SHP77 (cell line): ENCODE data around the gene ZNF829.

ENCODE experiments used
- DNase-seq, 2 experiments: peaks; one replicate each; lab custom pipeline; 2025; lab: John Stamatoyannopoulos, UW

Gene ZNF829

DNA sequence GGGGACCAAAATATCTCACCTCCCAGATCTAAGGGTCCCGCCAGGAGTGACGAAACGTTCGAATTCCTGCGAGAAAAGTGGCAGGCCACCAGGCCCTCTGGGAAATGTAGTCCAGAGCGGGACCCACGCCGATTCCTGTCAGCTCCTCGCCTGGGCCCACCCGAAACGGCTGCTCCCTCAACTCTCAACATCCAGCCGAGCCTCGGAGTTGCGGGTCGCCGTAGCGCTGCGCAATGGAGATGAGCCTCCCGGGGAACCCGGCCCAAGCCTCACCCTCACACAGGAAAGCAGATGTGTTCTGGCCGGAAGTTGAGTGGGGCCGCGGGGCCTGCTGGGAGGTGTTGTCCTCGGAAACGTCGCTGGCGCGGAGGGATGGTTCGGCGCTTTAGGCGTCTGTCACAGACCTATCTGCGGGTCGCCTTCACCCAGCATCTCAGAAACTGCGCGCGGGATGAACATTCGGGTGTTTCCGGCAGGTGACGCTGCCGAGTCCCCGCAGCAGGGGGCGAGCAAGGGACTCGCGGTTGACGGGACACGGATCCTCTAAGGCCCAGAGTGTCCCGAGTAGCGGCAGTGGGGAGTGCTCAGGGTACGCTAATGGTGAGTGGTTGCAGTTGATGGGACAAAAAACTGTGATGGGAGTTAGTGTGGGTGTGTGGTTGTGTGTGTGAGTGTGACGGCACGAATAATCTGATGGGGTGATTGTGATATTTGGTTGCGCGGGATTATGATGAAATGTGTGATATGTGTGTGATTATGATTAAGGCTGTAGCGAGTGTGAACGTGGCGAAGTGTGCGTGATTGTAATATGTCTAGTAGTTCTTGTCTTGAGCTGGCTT, at the start of gene ZNF829, which contains the start of gene ZNF568:
Gene ZNF829, minus strand, starts transcription at position 300 of the 839 bp plus-strand sequence. CDS start 1,124 bp downstream, outside the sequence.
Gene ZNF568, plus strand, starts transcription at position 341 of the 839 bp plus-strand sequence. CDS start 6,439 bp downstream, outside the sequence.
- DNase-seq: peak; percentile 83 to 93

- peak; percentile 70 to 88 for DNase-seq
Measured at GRCh38 chr19:36963280-36963679, 47.2 kb upstream of the ZNF829 start.

DNA sequence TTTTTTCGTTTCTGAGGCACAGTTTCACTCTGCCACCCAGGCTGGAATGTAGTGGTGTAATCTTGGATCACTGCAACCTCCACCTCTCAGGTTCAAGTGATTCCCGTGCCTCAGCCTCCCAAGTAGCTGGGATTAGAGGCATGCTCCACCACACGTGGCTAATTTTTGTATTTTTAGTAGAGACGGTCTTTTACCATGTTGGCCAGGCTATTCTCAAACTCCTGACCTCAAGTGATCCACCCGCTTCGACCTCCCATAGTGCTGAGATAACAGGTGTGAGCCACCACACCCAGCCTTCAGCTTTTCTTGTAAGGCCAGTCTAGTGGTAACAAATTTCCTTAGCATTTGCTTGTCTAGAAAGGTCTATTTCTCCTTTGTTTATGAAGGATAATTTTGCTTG, 46.3 kb upstream of the ZNF829 start:
- no peak for DNase-seq

- DNase-seq: no peak
Measured at GRCh38 chr19:36950335-36951119, 34.4 kb upstream of the ZNF829 start.

GRCh38 chr19:36939153-36939552, 23.1 kb upstream of the ZNF829 start:
- DNase-seq: no peak

DNA sequence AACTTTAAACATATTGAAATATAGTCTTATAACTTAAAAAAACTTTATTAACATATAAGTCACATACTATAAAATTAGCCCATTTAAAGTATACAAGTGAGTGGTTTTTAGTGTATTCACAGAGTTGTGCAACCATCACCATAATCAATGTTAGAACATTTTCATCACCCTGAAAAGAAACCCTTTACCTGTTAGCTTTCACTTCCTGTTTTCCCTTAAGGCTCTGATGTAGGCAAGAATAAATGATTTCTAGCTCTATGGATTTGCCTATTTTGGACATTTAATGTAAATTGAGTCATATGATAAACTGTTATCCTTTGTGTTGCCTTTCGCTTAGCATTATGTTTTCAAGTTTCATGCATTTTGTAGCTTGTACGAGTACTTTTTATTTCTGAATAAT, 15.6 kb upstream of the ZNF829 start:
- DNase-seq: no peak

DNA sequence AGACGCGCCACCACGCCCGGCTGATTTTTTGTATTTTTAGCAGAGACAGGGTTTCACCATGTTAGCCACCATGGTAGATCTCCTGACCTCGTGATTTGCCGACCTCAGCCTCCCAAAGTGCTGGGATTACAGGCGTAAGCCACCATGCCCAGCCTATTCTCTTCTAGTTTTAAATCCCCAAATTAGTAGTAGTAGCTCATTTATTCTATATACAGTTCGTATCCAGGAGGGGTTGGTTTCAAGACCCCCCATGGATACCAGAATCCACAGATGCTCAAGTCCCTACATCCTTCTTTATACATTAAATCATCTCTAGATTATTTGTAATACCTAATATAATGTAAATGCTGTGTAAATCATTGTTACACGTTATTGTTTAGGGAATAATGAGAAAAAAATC, 2.0 kb upstream of the ZNF829 start:
- no peak for DNase-seq

DNA sequence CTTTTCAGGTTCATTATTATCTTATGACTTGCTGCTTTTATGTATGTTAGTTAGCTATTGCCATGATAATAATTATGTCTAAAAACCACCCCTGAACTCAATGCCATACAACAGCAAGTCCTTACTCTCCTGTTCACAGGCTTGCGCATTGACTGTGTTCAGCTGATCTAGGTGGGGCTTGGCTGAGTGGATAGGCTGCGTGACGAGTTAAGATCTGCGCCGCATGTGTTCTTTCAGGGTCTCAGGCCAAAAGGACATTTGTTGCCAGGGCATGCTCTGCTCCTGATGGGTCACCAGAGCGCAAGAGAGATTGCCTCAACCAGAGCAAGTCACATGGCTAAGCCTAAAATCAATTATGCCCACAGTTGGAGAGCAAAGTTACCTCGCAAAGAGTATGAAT, 900 bp upstream of the ZNF829 start:
- peak; percentile 3 to 34 for DNase-seq

GRCh38 chr19:36898422-36898821, 17.7 kb downstream of the ZNF829 start:
- DNase-seq: no peak

GRCh38 chr19:36894849-36895383, 21.2 kb downstream of the ZNF829 start:
- no peak for DNase-seq

DNA sequence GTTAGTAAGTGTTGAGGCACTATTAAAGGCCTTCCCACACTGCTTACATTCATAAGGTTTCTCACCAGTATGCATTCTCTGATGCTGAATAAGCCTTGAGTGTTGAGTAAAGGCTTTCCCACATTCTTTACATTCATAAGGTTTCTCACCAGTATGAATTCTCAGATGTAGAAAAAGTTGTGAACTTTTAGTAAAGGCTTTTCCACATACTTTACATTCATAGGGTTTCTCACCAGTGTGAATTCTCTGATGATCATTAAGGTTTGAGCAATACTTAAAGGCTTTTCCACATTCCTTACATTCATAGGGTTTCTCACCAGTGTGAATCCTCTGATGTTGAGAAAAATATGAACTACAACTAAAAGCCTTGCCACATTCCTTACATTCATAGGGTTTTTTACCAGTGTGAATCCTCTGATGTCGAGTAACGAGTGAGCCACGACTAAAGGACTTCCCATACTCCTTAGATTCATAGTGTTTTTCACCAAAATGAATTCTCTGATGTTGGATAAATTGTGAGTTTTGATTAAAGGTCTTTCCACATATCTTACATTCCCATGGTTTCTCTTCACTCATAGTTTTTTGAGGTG, 24.2 kb downstream of the ZNF829 start:
- DNase-seq: no peak

DNA sequence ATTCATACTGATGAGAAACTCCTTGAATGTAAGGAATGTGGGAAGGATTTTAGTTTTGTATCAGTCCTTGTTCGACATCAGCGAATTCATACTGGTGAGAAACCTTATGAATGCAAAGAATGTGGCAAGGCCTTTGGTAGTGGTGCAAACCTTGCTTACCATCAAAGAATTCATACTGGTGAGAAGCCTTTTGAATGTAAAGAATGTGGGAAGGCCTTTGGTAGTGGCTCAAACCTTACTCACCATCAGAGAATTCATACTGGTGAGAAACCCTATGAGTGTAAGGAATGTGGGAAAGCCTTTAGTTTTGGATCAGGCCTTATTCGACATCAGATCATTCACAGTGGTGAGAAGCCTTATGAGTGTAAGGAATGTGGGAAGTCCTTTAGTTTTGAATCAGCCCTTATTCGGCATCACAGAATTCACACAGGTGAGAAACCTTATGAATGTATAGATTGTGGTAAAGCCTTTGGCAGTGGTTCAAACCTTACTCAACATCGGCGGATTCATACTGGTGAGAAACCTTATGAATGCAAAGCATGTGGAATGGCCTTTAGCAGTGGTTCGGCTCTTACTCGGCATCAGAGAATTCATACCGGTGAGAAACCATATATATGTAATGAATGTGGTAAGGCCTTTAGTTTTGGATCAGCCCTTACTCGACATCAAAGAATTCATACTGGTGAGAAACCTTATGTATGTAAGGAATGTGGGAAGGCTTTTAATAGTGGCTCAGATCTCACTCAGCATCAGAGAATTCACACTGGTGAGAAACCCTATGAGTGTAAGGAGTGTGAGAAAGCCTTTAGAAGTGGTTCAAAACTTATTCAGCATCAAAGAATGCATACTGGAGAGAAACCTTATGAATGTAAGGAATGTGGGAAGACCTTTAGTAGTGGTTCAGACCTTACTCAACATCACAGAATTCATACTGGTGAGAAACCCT, 38.8 kb downstream of the ZNF829 start:
- DNase-seq: no peak

GRCh38 chr19:36851898-36852297, 64.2 kb downstream of the ZNF829 start:
- no peak for DNase-seq

DNA sequence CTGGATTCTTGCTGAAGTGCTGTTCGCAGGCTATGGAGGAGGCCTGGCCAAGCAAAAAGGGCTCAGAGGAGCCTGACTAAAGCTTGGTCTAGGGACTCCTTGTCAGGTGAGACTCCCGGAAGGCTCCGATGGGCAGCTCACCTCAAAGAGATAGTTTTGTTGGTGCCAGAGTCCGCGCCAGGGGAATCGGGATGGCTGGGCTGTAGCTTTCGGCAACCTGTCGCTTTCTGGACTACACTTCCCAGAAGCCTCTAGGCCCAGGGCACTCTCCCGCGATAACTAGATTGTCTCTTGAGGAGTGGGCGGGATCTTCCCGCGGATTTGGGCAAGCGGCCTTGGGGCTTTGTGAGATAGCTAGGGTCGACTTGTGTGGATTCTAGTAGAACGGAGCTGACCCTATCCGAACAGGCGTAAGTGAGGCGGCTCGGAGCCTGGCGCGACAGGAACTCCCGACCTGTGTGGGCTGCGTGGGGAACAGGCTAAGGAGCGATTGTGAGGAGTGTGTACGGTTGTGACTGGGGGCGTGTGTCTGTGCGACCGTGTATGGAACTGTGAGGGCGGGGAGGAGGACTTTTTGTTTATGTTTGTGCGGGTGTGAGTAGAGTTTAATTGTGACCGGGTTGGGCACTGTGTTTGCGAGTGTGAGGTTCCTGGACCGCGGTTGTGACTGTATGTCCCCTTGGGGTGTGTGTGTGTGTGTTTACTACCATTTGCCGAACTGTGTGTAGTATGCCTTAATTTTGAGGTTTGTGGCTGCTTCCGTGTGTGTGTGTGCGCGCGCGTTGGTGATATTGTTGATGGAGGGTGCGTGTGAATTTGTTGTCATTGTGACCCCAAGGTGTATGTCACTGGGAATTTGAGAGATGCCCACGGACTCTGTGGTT, 65.3 kb downstream of the ZNF829 start, which contains the start of gene ZNF345:
Gene ZNF345, plus strand, starts transcription at position 318 of the 884 bp plus-strand sequence. CDS start 25,955 bp downstream, outside the sequence.
- DNase-seq: peak; percentile 96 to 97

DNA sequence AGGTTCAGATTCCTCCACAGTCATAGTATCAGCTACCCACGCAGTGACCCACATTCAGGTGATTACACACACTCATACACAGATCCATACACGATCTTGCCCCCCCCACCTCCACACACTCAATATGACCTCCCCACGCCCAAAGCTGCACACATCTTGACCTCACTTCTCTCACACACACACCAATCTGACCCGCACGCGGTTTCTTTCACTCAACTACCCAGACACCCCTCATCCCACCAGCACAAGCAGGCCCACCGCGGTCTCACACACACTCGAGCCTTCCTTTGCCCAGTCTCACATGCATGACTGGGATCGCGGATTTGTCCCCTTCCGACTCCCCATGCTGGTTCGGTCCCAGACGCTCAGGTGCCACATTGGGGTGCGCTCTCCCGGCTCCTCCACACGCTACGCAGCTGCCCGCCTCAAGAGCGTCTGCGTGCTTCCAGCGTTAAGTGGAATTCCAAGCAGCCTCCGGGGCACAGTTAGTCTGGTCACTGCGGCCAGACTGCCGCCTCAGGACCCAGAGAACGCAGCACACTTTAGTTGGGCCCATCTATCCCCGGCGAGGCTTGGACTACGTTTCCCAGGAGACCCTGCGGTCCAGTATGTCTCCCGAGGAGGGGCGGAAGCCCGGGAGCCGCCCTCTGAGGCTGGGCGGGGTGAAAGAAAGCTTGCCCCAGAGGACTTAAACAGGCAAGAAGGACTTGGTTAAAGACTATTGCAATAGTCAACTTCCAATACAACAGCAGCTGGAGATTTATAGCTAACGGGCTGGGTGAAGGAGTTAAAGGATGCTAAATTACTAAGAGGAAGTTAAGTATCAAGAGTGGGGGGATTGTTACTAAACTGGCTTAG, 66.2 kb downstream of the ZNF829 start:
- DNase-seq: peak; percentile 77 to 87

GRCh38 chr19:36847968-36848367, 68.1 kb downstream of the ZNF829 start:
- no peak for DNase-seq

DNA sequence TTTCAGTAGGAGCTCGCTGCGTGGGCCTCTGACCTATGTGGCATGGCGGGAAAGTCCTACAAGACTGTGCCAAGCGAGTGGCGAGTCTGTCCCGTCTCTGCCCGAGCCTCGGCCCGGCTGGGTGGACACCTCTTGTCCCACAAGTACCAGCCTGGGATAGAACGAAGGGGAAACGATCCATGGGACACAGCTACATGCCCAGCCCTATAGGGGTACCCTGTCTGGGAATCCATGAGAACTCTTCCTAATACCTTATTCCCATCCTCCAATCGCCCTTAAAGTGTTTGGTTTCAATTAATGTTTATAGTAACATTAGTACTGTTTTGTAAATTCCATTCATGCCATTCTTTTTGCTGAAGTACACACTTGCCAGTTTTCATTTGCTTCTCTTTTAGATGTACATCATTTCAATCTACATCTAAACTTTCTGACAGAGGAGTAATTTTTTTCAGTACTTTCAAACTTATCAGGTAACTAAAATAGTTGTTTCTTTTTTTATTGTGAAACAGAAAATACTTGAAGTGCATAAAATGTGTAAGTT, 77.2 kb downstream of the ZNF829 start:
- DNase-seq: no peak
